Activated CD4-positive, alpha-beta T cell treated with anti-CD3 and anti-CD28 coated beads, Interleukin-2, amount 10 ng/mL, durations not matched to agents 24 days and 14 days (primary cell): Measurements from ENCODE around the gene NPTXR. TPM values are rescaled to one million over a fixed set of nuclear protein-coding genes. Genes with fewer than 3 reads are reported as not detected.
A peak's percentile ranks its signal among the peaks of the same experiment; 100 is the strongest.

Experiments used
- DNase-seq: peaks from one replicate; pipeline ENCODE4 v3.0.0; 2022
- H3K27ac Mint-ChIP-seq: one replicate; pipeline ENCODE4 v1.8.0; 2022; ENCODE audit warnings: mild to moderate bottlenecking, mixed read lengths
- H3K27me3 Mint-ChIP-seq: one replicate; pipeline ENCODE4 v1.8.0; 2022; ENCODE audit warnings: mixed read lengths
- H3K36me3 Mint-ChIP-seq: one replicate; pipeline ENCODE4 v1.8.0; 2022; ENCODE audit warnings: low read depth, mild to moderate bottlenecking, mixed read lengths
- H3K4me1 Mint-ChIP-seq: one replicate; pipeline ENCODE4 v1.8.0; 2021; ENCODE audit warnings: mixed read lengths
- H3K4me3 Mint-ChIP-seq: one replicate; pipeline ENCODE4 v1.8.0; 2022; ENCODE audit warnings: mild to moderate bottlenecking, moderate library complexity, mixed read lengths
- H3K9me3 Mint-ChIP-seq: one replicate; pipeline ENCODE4 v1.8.0; 2021; ENCODE audit warnings: mixed read lengths
- intact Hi-C: fragments of 100-400 bp; cut with micrococcal nuclease; formaldehyde crosslinking; loops from one replicate; pipeline ENCODE4 v1.15.1; 2023
- total RNA-seq: library from RNA; stranded (reverse); gene quantifications from 2 replicates; pipeline ENCODE4 v1.2.3, GENCODE V29; 2022

The NPTXR gene
- total RNA-seq, 1 donor from 2014 or later = 0.98 TPM

DNA sequence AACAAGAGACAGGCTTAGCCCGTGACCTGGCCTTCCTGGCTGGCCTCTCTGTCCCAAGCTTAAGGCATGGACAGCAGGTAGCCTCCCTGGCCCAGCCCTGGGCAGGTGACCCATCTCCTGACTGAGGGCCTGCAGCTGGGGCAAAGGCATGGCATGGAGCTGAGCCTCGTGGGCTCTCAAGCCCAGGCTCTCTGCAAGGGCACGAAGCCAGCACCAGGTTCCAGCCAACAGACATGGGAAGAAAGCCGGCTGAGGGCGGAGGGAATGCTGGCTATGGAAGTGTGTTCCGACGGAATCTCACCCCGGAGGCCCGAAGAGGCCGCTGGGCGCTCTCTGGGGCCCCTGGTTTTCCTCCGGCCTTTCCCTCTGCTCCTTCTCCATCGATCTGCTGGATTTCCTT lies 62.8 kb downstream of the NPTXR start:
- Mint-ChIP-seq H3K4me3 (no peak overlapping the region), H3K36me3 (no peaks in the 10 kb centered on the region), H3K27me3 (no peaks in the 10 kb centered on the region), H3K4me1 (peaks cover 4% of the 10 kb centered on the region), H3K27ac (no peak overlapping the region), H3K9me3 (no peaks in the 10 kb centered on the region)
- intact Hi-C loops = no loop called here
- no peak for DNase-seq

- intact Hi-C loops = no loop called here
- no peak overlapping the region for H3K27ac Mint-ChIP-seq
- H3K4me1 Mint-ChIP-seq = peaks cover 7% of the 10 kb centered on the region
- no peak for DNase-seq
- no peak overlapping the region for H3K4me3 Mint-ChIP-seq
- no peaks in the 10 kb centered on the region for H3K9me3 Mint-ChIP-seq
- no peaks in the 10 kb centered on the region for H3K27me3 Mint-ChIP-seq
- H3K36me3 Mint-ChIP-seq = no peaks in the 10 kb centered on the region
Observed at GRCh38 chr22:38777087-38777671, 66.6 kb downstream of the NPTXR start.

- intact Hi-C loops = no loop called here
Observed at GRCh38 chr22:38776086-38776485, 67.7 kb downstream of the NPTXR start.

DNA sequence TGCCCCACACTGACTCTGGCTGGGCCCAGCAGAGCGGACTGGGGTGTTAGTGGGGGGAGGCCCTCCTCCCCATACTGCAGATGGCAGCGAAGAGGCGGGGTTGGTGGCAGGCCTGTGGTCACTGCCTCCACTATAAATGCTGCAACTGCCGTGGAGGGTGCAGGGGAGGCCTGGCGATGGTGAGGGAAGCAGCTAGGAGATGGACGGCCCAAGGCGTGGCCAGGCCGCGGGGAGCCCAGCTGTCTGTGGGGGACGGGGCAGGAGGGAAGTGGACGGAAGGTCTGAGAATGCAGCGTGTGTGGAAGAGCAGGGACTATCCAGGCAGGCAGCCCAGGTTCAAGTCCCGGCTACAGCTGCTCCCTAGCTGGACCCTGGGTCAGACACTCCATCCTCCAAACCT lies 68.2 kb downstream of the NPTXR start:
- Mint-ChIP-seq H3K9me3 (no peaks in the 10 kb centered on the region), H3K4me3 (no peak overlapping the region), H3K36me3 (no peaks in the 10 kb centered on the region), H3K27me3 (no peaks in the 10 kb centered on the region), H3K4me1 (peaks cover 7% of the 10 kb centered on the region), H3K27ac (peak overlapping the region; percentile 41)
- DNase-seq = no peak
- intact Hi-C loops = no loop called here

More at GRCh38 chr22:38776086-38776485, 67.7 kb downstream of the NPTXR start:
- Mint-ChIP-seq H3K4me3 (no peak overlapping the region), H3K27me3 (no peaks in the 10 kb centered on the region), H3K36me3 (no peaks in the 10 kb centered on the region), H3K27ac (no peak overlapping the region), H3K9me3 (no peaks in the 10 kb centered on the region), H3K4me1 (peaks cover 7% of the 10 kb centered on the region)
- no peak for DNase-seq

GRCh38 chr22:38774496-38775166 lies 69.2 kb downstream of the NPTXR start:
- Mint-ChIP-seq H3K36me3 (no peaks in the 10 kb centered on the region), H3K4me3 (no peak overlapping the region), H3K27ac (no peak overlapping the region), H3K9me3 (no peaks in the 10 kb centered on the region), H3K27me3 (no peaks in the 10 kb centered on the region), H3K4me1 (peaks cover 7% of the 10 kb centered on the region)
- intact Hi-C loops = no loop called here
- DNase-seq = no peak

DNA sequence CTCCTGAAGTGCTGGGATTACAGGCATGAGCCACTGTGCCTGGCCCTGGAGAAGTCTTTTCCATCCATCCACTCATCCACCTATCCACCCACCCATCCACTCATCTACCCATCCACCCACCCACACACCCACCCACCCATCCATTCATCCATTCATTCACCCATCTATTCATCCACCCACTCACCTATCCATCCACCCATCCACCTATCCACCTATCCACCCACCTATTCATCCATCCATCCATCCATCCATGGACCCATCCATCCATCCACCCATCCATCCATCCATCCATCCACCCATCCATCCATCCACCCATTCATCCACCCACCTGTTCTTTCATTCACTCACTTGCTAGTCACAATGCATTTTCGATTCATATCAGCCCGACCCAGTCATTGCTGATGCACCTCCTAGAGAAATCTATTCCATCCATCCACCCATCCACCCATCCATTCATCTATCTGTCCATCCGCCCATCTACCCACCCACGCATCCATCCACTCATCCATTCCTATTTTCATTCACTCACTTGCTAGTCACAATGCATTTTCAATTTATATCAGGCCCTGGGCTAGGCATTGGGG lies 70.4 kb downstream of the NPTXR start:
- Mint-ChIP-seq H3K4me1 (peaks cover 9% of the 10 kb centered on the region), H3K27me3 (no peaks in the 10 kb centered on the region), H3K9me3 (no peaks in the 10 kb centered on the region), H3K4me3 (no peak overlapping the region), H3K27ac (no peak overlapping the region), H3K36me3 (no peaks in the 10 kb centered on the region)
- intact Hi-C loops = no loop called here
- DNase-seq = no peak

GRCh38 chr22:38772623-38772873 lies 71.3 kb downstream of the NPTXR start:
- Mint-ChIP-seq H3K4me1 (peaks cover 9% of the 10 kb centered on the region), H3K36me3 (no peaks in the 10 kb centered on the region), H3K27ac (no peak overlapping the region), H3K9me3 (no peaks in the 10 kb centered on the region), H3K27me3 (no peaks in the 10 kb centered on the region), H3K4me3 (no peak overlapping the region)
- DNase-seq = no peak
- intact Hi-C loops = no loop called here

- Mint-ChIP-seq H3K36me3 (no peaks in the 10 kb centered on the region), H3K27me3 (no peaks in the 10 kb centered on the region), H3K27ac (no peak overlapping the region), H3K4me3 (no peak overlapping the region), H3K4me1 (peaks cover 11% of the 10 kb centered on the region), H3K9me3 (no peaks in the 10 kb centered on the region)
- intact Hi-C loops = no loop called here
- no peak for DNase-seq
Observed at GRCh38 chr22:38770257-38770949, 73.4 kb downstream of the NPTXR start.

Other genes with a start within 250 kb of the NPTXR start
- 0.30 and 0.71 TPM in 2 replicates for gene FAM227A, start 187.6 kb downstream of the NPTXR start, total RNA-seq
- gene CBY1, start 187.4 kb downstream of the NPTXR start, total RNA-seq = 8.4 and 13.3 TPM in 2 replicates
- gene TOMM22, start 162.1 kb downstream of the NPTXR start, total RNA-seq = 169 and 172 TPM in 2 replicates
- gene JOSD1, start 143.1 kb downstream of the NPTXR start, total RNA-seq = 90.4 and 93.8 TPM in 2 replicates
- 102 and 103 TPM in 2 replicates for gene GTPBP1, start 138.1 kb downstream of the NPTXR start, total RNA-seq
- 124 and 128 TPM in 2 replicates for gene SUN2, start 88.0 kb downstream of the NPTXR start, total RNA-seq
- 5.5 and 6.3 TPM in 2 replicates for gene DNAL4, start 49.9 kb downstream of the NPTXR start, total RNA-seq
- gene CBX6, start 28.2 kb upstream of the NPTXR start, total RNA-seq = 178 and 180 TPM in 2 replicates
- gene APOBEC3A, start 113.6 kb upstream of the NPTXR start, total RNA-seq = not detected in 2 replicates
- 25.4 and 26.1 TPM in 2 replicates for gene APOBEC3B, start 138.3 kb upstream of the NPTXR start, total RNA-seq
- gene APOBEC3C, start 170.2 kb upstream of the NPTXR start, total RNA-seq = 73.6 and 74.8 TPM in 2 replicates
- 26.2 and 26.7 TPM in 2 replicates for gene APOBEC3D, start 177.1 kb upstream of the NPTXR start, total RNA-seq
- gene APOBEC3F, start 196.8 kb upstream of the NPTXR start, total RNA-seq = 16.9 and 19.8 TPM in 2 replicates
- 47.2 and 48.5 TPM in 2 replicates for gene APOBEC3G, start 233.2 kb upstream of the NPTXR start, total RNA-seq